K562 (cell line): ENCODE data around the gene UTP20. TPM values are rescaled to one million over a fixed set of nuclear protein-coding genes. Genes with fewer than 3 reads are reported as not detected.

ENCODE experiments used
- ATAC-seq: fragments of 200-7000 bp; cut with Tn5 transposase; 3 replicates; pipeline ENCODE4 v1.9.1; 2020; ENCODE audit warnings: moderate library complexity
- BruUV-seq: library from RNA; stranded (reverse); fragments of 400-500 nt; replicated peaks from 2 replicates; lab custom pipeline; 2021; lab: Mats Ljungman, UMichigan
- CTCF ChIA-PET: fragments of 300-600 bp; formaldehyde crosslinking; extraction: SDS; loops from one replicate; lab custom pipeline; 2021; ENCODE audit warnings: low intra/inter-chr PET ratio; lab: Yijun Ruan, JAX
- POLR2A ChIA-PET: fragments of 300-600, 350-650 bp; sonication (Branson Sonifier 250); formaldehyde crosslinking; extraction: SDS; loops from one replicate; lab custom pipeline; 2021; ENCODE audit warnings: antibody characterized with exemption, inconsistent platforms; lab: Yijun Ruan, JAX
- DNase-seq, 4 experiments: peaks; one replicate each; pipeline versions ENCODE4 v3.0.0 to v3.0.0-alpha.2; 2011 to 2018; ENCODE audit warnings: low spot score in 3 of 4, mixed read lengths in 3 of 4; ENCODE audit errors: extremely low read depth in 1 of 4
- FAIRE-seq: peaks from 2 replicates; lab custom pipeline; 2011; peaks lifted over from hg19 to GRCh38; lab: Jason Lieb, UNC
- H2AFZ ChIP-seq: 2 replicates; pipeline ENCODE4 v1.6.0; 2011; ENCODE audit warnings: low read depth, low read length, control low read depth, inconsistent platforms
- H3K27ac ChIP-seq: fragments of 200-600 bp; 3 replicates; pipeline ENCODE4 v1.8.0; 2011; ENCODE audit warnings: low read depth, mild to moderate bottlenecking, control low read depth, inconsistent platforms, low read length, moderate library complexity, mixed read lengths; ENCODE audit errors: extremely low read depth
- H3K27me3 ChIP-seq, 2 experiments: fragments of 300-600 bp in 1 of 2; 2 replicates in 1 of 2; 3 replicates in 1 of 2; pipeline versions ENCODE4 v1.6.0 to v1.8.0; 2011; ENCODE audit warnings: inconsistent platforms in 2 of 2, low read length in 2 of 2, mild to moderate bottlenecking in 1 of 2, mixed read lengths in 1 of 2, moderate library complexity in 1 of 2; ENCODE audit not compliant: control insufficient read depth in 2 of 2, insufficient read depth in 2 of 2
- H3K36me3 ChIP-seq: fragments of 300-600 bp; 3 replicates; pipeline ENCODE4 v1.8.0; 2011; ENCODE audit warnings: mild to moderate bottlenecking, low read length, inconsistent platforms; ENCODE audit not compliant: control insufficient read depth, insufficient read depth
- H3K4me1 ChIP-seq, 2 experiments: fragments of 200-600 bp in 1 of 2; replicated peaks in 1 of 2; 2 replicates in 1 of 2; 3 replicates in 1 of 2; pipeline versions ENCODE4 v1.5.1 to v1.8.0; 2011; ENCODE audit warnings: inconsistent platforms in 2 of 2, low read length in 2 of 2, mild to moderate bottlenecking in 1 of 2, mixed read lengths in 1 of 2, moderate library complexity in 1 of 2; ENCODE audit not compliant: control insufficient read depth in 2 of 2, insufficient read depth in 2 of 2
- H3K4me2 ChIP-seq: 2 replicates; pipeline ENCODE4 v1.6.1; 2011; ENCODE audit warnings: low read length, control low read depth, inconsistent platforms, mixed read lengths; ENCODE audit not compliant: insufficient read depth
- H3K4me3 ChIP-seq: fragments of 200-600 bp; sonication (generic), shearing (Covaris generic); 2 replicates; pipeline ENCODE4 v1.5.1; 2016; ENCODE audit warnings: control low read depth, inconsistent platforms
- H3K79me2 ChIP-seq: fragments of 200-600 bp; 3 replicates; pipeline ENCODE4 v1.8.0; 2011; ENCODE audit warnings: low read length, inconsistent platforms; ENCODE audit not compliant: control insufficient read depth, insufficient read depth
- H3K9ac ChIP-seq, 2 experiments: 2 replicates each; pipeline versions ENCODE4 v1.6.0 to v1.6.1; 2011; ENCODE audit warnings: low read depth in 2 of 2, low read length in 2 of 2, control low read depth in 1 of 2, inconsistent platforms in 1 of 2, mild to moderate bottlenecking in 1 of 2, mixed read lengths in 1 of 2; ENCODE audit not compliant: insufficient read depth in 1 of 2
- H3K9me1 ChIP-seq: one replicate; pipeline ENCODE4 v1.6.0; 2011; ENCODE audit warnings: inconsistent platforms, mild to moderate bottlenecking, low read length, moderate library complexity; ENCODE audit not compliant: control insufficient read depth, insufficient read depth
- H3K9me3 ChIP-seq: replicated peaks from 2 replicates; pipeline ENCODE4 v1.5.1; 2011; ENCODE audit warnings: low read depth, low read length, inconsistent platforms; ENCODE audit not compliant: control insufficient read depth, insufficient read depth
- H4K20me1 ChIP-seq: replicated peaks from 2 replicates; pipeline ENCODE4 v1.6.1; 2011; ENCODE audit warnings: low read length, inconsistent platforms, mixed read lengths; ENCODE audit not compliant: control insufficient read depth, insufficient read depth
- BRD9 ChIP-seq: fragments of 450-650 bp; IDR thresholded peaks from 2 replicates; pipeline ENCODE4 v1.6.1; 2018; ENCODE audit warnings: low read depth; ENCODE audit not compliant: partially characterized antibody
- GABPB2 ChIP-seq: fragments of 250-450 bp; sonication (Bioruptor Pico); conservative IDR thresholded peaks from 2 replicates; pipeline ENCODE4 v1.5.1; 2021; ENCODE audit warnings: mild to moderate bottlenecking
- HDAC8 ChIP-seq: fragments of 450-650 bp; IDR thresholded peaks from 2 replicates; pipeline ENCODE4 v1.6.1; 2016; ENCODE audit warnings: mild to moderate bottlenecking, missing genetic modification characterization, moderate library complexity, missing compliant biosample characterization
- HMGXB4 ChIP-seq: sonication (generic); formaldehyde crosslinking; IDR thresholded peaks from 2 replicates; pipeline ENCODE4 v1.8.1; 2023; ENCODE audit warnings: mild to moderate bottlenecking, missing genetic modification reagents
- L3MBTL2 ChIP-seq: fragments of 450-650 bp; IDR thresholded peaks from 2 replicates; pipeline ENCODE4 v1.6.1; 2016; ENCODE audit warnings: mild to moderate bottlenecking, moderate library complexity
- NFIX ChIP-seq: fragments of 250-450 bp; sonication (Bioruptor Pico); IDR thresholded peaks from 2 replicates; pipeline ENCODE4 v1.4.0; 2020; ENCODE audit warnings: low read depth, mild to moderate bottlenecking, moderate library complexity
- PBX2 ChIP-seq, 2 experiments: IDR thresholded peaks in 1 of 2; conservative IDR thresholded peaks in 1 of 2; 2 replicates each; pipeline ENCODE4 v1.6.1; 2016; ENCODE audit warnings: low read depth in 2 of 2, mild to moderate bottlenecking in 1 of 2, missing compliant biosample characterization in 1 of 2, missing genetic modification characterization in 1 of 2, moderate library complexity in 1 of 2
- SMAD3 ChIP-seq: fragments of 450-650 bp; formaldehyde crosslinking; conservative IDR thresholded peaks from 2 replicates; pipeline ENCODE4 v1.4.0; 2020; ENCODE audit warnings: mild to moderate bottlenecking
- TCF3 ChIP-seq: sonication (generic); formaldehyde crosslinking; IDR thresholded peaks from 2 replicates; pipeline ENCODE4 v1.4.0; 2020; ENCODE audit warnings: mild to moderate bottlenecking, missing genetic modification reagents
- TCFL5 ChIP-seq: fragments of 250-450 bp; sonication (Bioruptor Pico); conservative IDR thresholded peaks from 2 replicates; pipeline ENCODE4 v1.6.1; 2021; ENCODE audit warnings: mild to moderate bottlenecking, moderate library complexity, matching md5 sums
- ZNF449 ChIP-seq: fragments of 250-450 bp; sonication (Bioruptor Pico); IDR thresholded peaks from 2 replicates; pipeline ENCODE4 v1.8.0; 2022; ENCODE audit warnings: moderate library complexity, mild to moderate bottlenecking, inconsistent platforms
- WGBS: fragments of 100-300 bp; shearing (Covaris generic); methylation state at CpG from one replicate; pipeline ENCODE4 v1.1.6; 2016; ENCODE audit warnings: low coverage, mixed read lengths; ENCODE audit not compliant: insufficient coverage; ENCODE audit errors: missing lambda C conversion rate; 5-methylcytosine and 5-hydroxymethylcytosine counted together
- in situ Hi-C: fragments of 300-500 bp; cut with MboI; formaldehyde crosslinking; loops from 4 replicates; pipeline ENCODE4 v1.15.0; 2018; ENCODE audit warnings: inconsistent platforms, mixed read lengths
- intact Hi-C: fragments of 100-400 bp; cut with micrococcal nuclease; formaldehyde crosslinking; loops from 2 replicates; pipeline ENCODE4 v1.14.2; 2022
- polyA plus RNA-seq, 8 experiments: library from polyadenylated mRNA; depleted of rRNA in 4 of 8; stranded (reverse) in 5 of 8; unstranded in 3 of 8; fragments of >200 nt; fragmentation: Nextera tagmentation in 2 of 8; fragmentation: Illumina TruSeq in 1 of 8; extraction: Ambion mirVana in 2 of 8; extraction: Trizol in 1 of 8; gene quantifications; 2 replicates each; pipeline versions ENCODE4 v1.2.1 to v1.2.3, GENCODE V29; 2011 to 2014; ENCODE audit warnings: inconsistent platforms in 1 of 8, missing spikeins in 1 of 8
- total RNA-seq, 7 experiments: library from RNA; depleted of rRNA in 6 of 7; stranded (reverse); fragments of >200 nt in 6 of 7; fragmentation: Illumina TruSeq in 2 of 7; extraction: Trizol in 2 of 7; gene quantifications; 2 replicates each; pipeline versions ENCODE4 v1.2.1 to v1.2.3, GENCODE V29; 2011 to 2021; ENCODE audit warnings: low replicate concordance in 1 of 7

The UTP20 gene
- total and polyA plus RNA-seq, 9 of the 15 experiments (the other 6 are each of a cell fraction or from before 2014, with no cell fraction given): 4.3 to 41.3 (median 20.7) TPM

GRCh38 chr12:101430456-101430855 is 150.6 kb downstream of the UTP20 start:
- TF ChIP-seq SMAD3 (no peak), L3MBTL2 (no peak), GABPB2 (CRISPR knock-in tag) (no peak), HMGXB4 (CRISPR knock-in tag) (no peak)
- Histone ChIP-seq H3K27me3 (peaks cover 18 to 24% of the 10 kb centered on the region in 2 experiments; a peak in 3 of 5 replicates), H3K27ac (no peak overlapping the region), H3K9ac (no peak overlapping the region), H3K79me2 (no peaks in the 10 kb centered on the region), H3K9me3 (no peaks in the 10 kb centered on the region), H3K36me3 (no peaks in the 10 kb centered on the region), H3K4me3 (no peak overlapping the region), H4K20me1 (no peaks in the 10 kb centered on the region), H2AFZ (no peak overlapping the region), H3K4me2 (no peak overlapping the region), H3K4me1 (no peaks in the 10 kb centered on the region), H3K9me1 (no peaks in the 10 kb centered on the region)
- ATAC-seq: no peak
- ChIA-PET CTCF (no interaction called here), POLR2A (interaction anchor here (1.1 kb wide), 1 partner anchor 11 kb away, joined by 4 read pairs; no protein-coding TSS in a partner anchor)
- in situ Hi-C loops: no loop called here
- intact Hi-C loops: no loop called here
- no peak for FAIRE-seq
- no peak for DNase-seq
- no TSS peak for BruUV-seq
- WGBS: 0% methylated on average over 2 of the region's 2 CpGs

GRCh38 chr12:101436136-101436535 is 156.2 kb downstream of the UTP20 start:
- Histone ChIP-seq H3K4me2 (no peak overlapping the region), H3K27me3 (peaks cover 17 to 25% of the 10 kb centered on the region in 2 experiments), H3K27ac (no peak overlapping the region), H3K9me3 (no peaks in the 10 kb centered on the region), H3K9ac (no peak overlapping the region), H2AFZ (no peak overlapping the region), H3K36me3 (no peaks in the 10 kb centered on the region), H3K9me1 (no peaks in the 10 kb centered on the region), H3K4me1 (no peaks in the 10 kb centered on the region), H3K79me2 (no peaks in the 10 kb centered on the region), H3K4me3 (no peak overlapping the region), H4K20me1 (no peaks in the 10 kb centered on the region)
- DNase-seq (no peak), ATAC-seq (no peak), FAIRE-seq (no peak)
- intact Hi-C loops: no loop called here
- no TSS peak for BruUV-seq
- ChIA-PET CTCF (no interaction called here), POLR2A (no interaction called here)
- in situ Hi-C loops: no loop called here
- TF ChIP-seq TCFL5: no peak
- TF ChIP-seq BRD9: no peak
- no peak for TF ChIP-seq HDAC8 (tag)
- TF ChIP-seq TCF3 (CRISPR knock-in tag): no peak
- no peak for TF ChIP-seq NFIX (CRISPR knock-in tag)
- TF ChIP-seq PBX2 (CRISPR knock-in tag; IDR thresholded peaks at IDR 0.05; ENCODE audit: low read depth): no peak
- TF ChIP-seq PBX2 (tag; conservative IDR thresholded peaks at IDR 0.05; ENCODE audit: low read depth): no peak
- no peak for TF ChIP-seq ZNF449 (CRISPR knock-in tag)
